Cortex of kidney (tissue), 1 donor: ENCODE data around the gene IFI27L2.

Experiments
- DNase-seq: peaks from one replicate; lab custom pipeline; 2025; lab: John Stamatoyannopoulos, UW

IFI27L2 gene

GRCh38 chr14:94123296-94123695 is 6.1 kb downstream of the IFI27L2 start:
- DNase-seq: no peak

DNA sequence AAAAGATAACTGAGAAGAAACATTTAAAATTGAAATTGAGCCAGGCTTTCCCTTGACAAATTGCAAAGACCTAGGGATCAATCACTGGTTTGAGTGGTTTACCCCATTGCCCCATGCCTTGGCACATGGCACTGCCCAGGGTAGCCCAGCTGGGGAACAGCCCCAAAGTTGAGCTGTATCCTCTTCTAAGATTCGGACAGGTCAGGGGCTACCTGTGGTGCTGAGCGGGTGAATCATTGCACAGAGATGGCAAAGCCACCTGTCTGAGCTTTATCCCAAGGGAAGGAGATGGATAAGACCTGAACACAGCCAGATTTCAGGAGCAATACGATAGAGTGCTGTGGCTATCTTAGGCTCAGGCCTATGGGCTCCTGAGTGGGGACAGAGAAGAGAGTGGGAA is 7.0 kb downstream of the IFI27L2 start:
- DNase-seq: no peak

DNA sequence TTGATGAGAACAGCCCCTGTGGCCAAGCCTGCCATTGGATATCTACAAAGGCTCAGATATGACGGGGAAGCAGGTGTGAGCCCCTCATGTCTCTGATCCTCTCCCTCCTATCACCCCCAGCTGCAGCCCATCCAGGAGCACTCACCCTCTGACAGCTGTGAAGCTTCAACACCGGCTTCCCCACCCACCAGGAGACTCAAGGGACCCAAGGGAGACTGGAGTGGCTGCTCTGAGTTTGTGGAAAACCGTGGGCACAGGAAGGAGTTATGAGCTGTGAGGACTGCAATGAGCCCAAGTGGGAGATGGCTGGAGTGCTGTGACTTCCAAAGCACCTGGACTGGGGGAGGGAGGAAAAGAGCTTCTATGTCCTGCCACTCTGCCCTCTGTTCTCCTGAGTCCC is 7.9 kb downstream of the IFI27L2 start:
- no peak for DNase-seq

GRCh38 chr14:94120667-94121340 is 8.6 kb downstream of the IFI27L2 start:
- DNase-seq: no peak

DNA sequence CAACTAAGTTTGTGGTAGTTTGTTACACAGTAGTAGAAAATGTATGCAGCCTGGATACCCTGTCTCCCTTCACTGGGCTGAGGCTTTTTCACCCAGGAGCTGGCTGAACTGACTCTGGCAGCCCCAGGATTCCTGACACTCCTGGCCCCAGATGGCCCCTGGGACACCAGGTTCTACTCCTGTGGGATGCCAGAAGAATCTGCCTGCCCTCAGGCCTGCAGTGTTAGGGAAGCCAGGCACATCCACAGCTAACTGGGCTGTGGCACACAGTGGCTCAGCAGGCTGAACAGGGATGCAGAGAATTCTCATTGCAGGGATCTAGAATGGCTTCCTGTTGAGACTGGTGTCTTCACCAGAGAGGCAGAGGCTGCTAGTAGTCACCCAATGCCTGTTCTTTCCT is 10.3 kb downstream of the IFI27L2 start:
- DNase-seq: no peak

GRCh38 chr14:94117856-94118255 is 11.5 kb downstream of the IFI27L2 start:
- DNase-seq: no peak

- DNase-seq: no peak
Measured at GRCh38 chr14:94116701-94117100, 12.7 kb downstream of the IFI27L2 start.

DNA sequence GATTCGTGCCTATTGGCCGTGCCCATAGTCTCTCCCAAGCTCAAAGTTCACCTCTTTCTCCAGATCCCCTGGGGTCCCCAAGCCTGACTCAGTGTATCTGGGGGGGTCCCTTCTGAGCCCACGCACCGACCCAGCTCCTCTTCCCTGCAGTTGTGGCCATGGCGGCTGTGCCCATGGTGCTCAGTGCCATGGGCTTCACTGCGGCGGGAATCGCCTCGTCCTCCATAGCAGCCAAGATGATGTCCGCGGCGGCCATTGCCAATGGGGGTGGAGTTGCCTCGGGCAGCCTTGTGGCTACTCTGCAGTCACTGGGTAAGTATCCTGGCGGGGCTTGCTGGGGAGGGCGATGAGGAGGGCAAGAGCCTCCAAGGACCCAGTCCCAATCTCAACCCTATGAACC is 13.8 kb downstream of the IFI27L2 start:
- no peak for DNase-seq

- no peak for DNase-seq
Measured at GRCh38 chr14:94115058-94115591, 14.3 kb downstream of the IFI27L2 start.

DNA sequence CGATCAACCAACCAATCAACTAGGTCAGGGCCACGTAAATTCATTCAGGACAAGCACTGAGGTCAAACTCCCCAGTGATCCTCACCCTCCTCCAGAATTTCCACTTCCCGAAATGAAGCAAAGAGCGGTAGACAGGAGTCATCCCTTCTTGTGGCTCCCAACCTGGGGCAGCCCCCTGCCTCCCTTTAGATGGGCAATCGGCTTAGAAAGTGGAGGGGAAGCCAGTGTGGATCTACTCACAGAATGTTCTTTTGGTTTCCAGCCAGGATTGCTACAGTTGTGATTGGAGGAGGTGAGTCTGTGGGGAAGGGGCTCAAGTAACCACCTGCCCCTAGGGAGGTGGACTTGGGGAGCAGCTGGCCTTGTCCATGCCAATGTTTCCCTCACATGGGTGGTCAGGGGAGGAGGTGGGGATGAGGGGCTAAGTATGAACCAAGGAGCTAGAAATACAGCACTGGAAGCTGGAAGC is 14.8 kb downstream of the IFI27L2 start:
- DNase-seq: no peak

- no peak for DNase-seq
Measured at GRCh38 chr14:94113908-94114588, 15.4 kb downstream of the IFI27L2 start.

DNA sequence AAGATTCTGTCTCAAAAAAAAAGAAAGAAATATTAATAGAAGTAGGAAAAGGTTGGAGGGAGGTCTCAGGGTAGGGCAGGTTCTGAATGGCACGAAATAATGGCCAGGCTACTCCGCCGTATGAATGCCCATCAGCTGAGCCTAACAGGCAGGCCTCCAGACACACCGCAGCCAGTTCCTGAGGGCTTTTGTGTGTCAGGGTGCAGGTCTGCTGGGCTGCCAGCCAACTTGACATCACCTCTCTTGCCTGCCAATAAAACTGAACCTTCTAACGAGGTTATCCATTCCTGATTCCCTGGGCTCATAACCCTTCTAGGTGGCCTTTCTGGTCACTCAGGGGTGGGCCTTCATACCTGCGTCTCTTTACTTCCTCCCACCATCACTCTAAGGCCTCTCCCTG is 15.9 kb downstream of the IFI27L2 start:
- DNase-seq: no peak

GRCh38 chr14:94113073-94113472 is 16.3 kb downstream of the IFI27L2 start:
- DNase-seq: no peak

GRCh38 chr14:94112513-94113063 is 16.8 kb downstream of the IFI27L2 start:
- DNase-seq: no peak

DNA sequence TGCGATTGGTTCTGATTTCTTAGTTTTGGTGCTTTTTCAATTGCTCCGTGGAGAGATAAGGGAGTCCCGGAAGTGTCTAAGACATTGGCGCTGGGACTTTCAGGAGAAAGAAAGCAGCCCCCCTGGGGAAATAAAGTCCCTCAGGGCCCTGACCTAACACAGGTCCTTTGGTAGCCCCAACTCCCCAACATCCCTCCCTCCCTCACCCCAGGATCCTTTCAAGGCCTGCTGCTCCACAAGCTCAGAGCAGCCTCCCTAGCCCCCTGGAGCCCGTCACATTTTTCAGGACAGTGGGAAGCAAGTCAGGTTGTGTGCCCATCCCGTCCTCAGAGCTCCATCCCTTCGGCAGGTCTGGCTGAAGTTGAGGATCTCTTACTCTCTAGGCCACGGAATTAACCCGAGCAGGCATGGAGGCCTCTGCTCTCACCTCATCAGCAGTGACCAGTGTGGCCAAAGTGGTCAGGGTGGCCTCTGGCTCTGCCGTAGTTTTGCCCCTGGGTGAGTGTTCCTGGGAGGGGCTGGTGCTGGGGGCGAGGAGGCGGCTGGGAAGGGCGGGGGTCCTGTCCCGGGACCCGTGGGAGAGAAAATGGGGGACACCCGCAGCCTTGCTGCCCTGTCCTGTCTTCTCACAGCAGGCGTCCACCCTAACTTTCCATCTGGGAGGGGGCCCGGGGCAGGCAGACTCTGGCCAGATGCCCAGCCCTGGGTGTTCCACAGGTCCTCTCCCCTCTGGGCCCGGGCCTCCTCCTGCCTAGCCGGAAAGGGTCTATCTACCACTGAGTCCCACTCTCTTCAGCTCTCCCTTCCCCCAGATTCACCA is 17.9 kb downstream of the IFI27L2 start:
- DNase-seq: no peak

GRCh38 chr14:94110552-94111181 is 18.7 kb downstream of the IFI27L2 start, which contains the start of gene IFI27:
IFI27 (plus strand) TSS chr14:94110736.
- no peak for DNase-seq

GRCh38 chr14:94109915-94110250 is 19.5 kb downstream of the IFI27L2 start:
- DNase-seq: no peak

GRCh38 chr14:94104731-94105130 is 24.7 kb downstream of the IFI27L2 start:
- no peak for DNase-seq

GRCh38 chr14:94103554-94104150 is 25.8 kb downstream of the IFI27L2 start:
- no peak for DNase-seq

DNA sequence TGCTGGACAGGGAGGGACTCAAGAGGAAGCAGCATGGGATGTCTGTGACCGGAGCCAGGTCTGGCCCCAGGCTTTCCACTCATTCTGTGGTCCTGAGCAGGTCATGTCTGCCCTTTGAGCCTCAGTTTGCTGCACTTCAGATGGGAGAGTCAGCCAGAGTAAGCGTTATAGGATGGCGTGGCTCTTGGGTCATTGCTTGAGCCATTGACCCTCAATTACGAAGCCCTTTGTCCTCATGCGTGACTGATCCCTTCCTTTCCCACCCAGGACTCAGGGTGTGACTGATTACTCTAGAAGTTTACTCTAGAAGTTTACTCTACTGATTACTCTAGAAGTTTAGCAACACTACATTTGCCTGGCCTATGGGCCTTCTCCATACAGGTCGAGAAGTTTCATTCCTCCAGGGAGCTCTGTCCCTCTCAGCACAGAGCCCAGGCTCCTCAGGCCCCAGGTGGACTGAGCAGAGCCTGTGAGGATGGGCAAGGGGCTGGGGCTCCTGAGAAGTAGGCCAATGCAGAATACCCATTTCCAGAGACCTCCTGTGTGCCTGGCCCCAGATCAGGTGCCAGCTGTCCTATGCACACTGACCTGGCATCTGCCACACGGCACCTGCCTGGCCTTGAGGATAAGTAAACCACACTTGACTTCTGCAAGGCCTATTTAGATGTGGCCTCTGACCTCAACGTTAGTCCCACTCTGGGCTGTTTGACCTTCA is 26.5 kb downstream of the IFI27L2 start:
- no peak for DNase-seq

- DNase-seq: no peak
Measured at GRCh38 chr14:94101748-94102147, 27.7 kb downstream of the IFI27L2 start.
